Measurements from ENCODE around the gene RAB1A. TPM values are rescaled to one million over a fixed set of nuclear protein-coding genes. Genes with fewer than 3 reads are reported as not detected.

The RAB1A gene
- total and polyA plus RNA-seq, 2 of the 13 experiments (the other 11 are each of a cell fraction or from before 2014, with no cell fraction given) = 206 to 226 TPM

DNA sequence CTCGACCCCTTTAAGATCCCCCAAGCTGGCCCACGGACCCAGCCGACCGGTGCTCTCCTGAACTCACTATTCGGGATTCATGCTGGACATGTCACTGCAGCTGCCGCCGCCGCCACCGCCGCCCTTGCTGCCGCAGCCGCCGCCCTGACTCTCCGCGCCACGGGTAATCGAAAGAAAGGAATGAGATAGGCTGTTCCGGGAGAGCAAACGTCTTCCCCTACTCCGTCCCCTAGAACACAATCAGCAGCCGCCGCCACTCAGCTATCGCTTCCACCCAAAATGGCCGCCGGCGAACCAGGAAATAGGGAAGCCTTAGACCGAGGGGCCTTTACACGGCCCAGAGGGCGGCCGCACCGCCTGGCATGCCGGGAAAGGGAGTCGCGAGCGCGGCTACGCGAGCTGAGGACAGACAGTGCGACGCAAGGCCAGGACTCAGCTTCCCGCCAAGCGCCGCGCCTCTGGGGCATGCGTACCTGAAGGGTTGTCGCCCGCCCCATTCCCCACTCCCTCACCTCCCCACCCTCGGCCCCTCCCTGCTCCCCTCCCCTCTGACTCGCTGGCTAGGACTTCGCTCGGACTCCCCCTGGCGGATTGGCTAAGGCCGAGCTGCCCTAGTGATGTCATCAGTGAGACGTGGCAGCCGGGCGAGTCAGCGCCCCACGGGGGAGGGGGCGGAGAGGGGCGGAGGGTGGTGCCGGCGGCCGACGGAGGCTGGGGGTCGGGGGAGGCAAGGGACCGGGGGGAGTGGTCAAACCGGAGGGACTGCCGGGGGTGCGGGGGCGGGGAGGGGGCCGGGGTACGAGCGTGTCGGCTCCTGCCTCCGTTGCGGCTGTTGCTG is at the start of gene RAB1A (continued):
- no peak for TF ChIP-seq NCOA5 (CRISPR knock-in tag; IDR thresholded peaks at IDR 0.05)
- TF ChIP-seq, protein P1, sequence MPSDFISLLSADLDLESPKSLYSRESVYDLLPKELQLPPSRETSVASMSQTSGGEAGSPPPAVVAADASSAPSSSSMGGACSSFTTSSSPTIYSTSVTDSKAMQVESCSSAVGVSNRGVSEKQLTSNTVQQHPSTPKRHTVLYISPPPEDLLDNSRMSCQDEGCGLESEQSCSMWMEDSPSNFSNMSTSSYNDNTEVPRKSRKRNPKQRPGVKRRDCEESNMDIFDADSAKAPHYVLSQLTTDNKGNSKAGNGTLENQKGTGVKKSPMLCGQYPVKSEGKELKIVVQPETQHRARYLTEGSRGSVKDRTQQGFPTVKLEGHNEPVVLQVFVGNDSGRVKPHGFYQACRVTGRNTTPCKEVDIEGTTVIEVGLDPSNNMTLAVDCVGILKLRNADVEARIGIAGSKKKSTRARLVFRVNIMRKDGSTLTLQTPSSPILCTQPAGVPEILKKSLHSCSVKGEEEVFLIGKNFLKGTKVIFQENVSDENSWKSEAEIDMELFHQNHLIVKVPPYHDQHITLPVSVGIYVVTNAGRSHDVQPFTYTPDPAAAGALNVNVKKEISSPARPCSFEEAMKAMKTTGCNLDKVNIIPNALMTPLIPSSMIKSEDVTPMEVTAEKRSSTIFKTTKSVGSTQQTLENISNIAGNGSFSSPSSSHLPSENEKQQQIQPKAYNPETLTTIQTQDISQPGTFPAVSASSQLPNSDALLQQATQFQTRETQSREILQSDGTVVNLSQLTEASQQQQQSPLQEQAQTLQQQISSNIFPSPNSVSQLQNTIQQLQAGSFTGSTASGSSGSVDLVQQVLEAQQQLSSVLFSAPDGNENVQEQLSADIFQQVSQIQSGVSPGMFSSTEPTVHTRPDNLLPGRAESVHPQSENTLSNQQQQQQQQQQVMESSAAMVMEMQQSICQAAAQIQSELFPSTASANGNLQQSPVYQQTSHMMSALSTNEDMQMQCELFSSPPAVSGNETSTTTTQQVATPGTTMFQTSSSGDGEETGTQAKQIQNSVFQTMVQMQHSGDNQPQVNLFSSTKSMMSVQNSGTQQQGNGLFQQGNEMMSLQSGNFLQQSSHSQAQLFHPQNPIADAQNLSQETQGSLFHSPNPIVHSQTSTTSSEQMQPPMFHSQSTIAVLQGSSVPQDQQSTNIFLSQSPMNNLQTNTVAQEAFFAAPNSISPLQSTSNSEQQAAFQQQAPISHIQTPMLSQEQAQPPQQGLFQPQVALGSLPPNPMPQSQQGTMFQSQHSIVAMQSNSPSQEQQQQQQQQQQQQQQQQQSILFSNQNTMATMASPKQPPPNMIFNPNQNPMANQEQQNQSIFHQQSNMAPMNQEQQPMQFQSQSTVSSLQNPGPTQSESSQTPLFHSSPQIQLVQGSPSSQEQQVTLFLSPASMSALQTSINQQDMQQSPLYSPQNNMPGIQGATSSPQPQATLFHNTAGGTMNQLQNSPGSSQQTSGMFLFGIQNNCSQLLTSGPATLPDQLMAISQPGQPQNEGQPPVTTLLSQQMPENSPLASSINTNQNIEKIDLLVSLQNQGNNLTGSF (CRISPR knock-in tag; IDR thresholded peaks at IDR 0.05) = no peak
- TF ChIP-seq ZNF839 (CRISPR knock-in tag; IDR thresholded peaks at IDR 0.05; ENCODE audit: borderline replicate concordance) = no peak
- TF ChIP-seq MBD4 (IDR thresholded peaks at IDR 0.05; ENCODE audit: borderline replicate concordance, low read length) = no peak
- no peak for TF ChIP-seq IRX3 (CRISPR knock-in tag; IDR thresholded peaks at IDR 0.05; ENCODE audit: borderline replicate concordance, low read depth)
- no peak for TF ChIP-seq TP53 (CRISPR knock-in tag; conservative IDR thresholded peaks at IDR 0.05)
- TF ChIP-seq, protein P2, sequence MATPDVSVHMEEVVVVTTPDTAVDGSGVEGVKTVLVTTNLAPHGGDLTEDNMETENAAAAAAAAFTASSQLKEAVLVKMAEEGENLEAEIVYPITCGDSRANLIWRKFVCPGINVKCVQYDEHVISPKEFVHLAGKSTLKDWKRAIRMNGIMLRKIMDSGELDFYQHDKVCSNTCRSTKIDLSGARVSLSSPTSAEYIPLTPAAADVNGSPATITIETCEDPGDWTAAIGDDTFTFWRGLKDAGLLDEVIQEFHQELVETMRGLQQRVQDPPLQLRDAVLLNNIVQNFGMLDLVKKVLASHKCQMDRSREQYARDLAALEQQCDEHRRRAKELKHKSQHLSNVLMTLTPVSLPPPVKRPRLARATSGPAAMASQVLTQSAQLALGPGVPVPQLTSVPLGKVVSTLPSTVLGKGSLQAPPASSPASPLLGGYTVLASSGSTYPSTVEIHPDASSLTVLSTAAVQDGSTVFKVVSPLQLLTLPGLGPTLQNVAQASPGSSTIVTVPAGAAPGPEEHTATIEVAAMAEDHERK (CRISPR knock-in tag; IDR thresholded peaks at IDR 0.05; ENCODE audit: low read depth) = peak; percentile 69
- TF ChIP-seq, protein P3, sequence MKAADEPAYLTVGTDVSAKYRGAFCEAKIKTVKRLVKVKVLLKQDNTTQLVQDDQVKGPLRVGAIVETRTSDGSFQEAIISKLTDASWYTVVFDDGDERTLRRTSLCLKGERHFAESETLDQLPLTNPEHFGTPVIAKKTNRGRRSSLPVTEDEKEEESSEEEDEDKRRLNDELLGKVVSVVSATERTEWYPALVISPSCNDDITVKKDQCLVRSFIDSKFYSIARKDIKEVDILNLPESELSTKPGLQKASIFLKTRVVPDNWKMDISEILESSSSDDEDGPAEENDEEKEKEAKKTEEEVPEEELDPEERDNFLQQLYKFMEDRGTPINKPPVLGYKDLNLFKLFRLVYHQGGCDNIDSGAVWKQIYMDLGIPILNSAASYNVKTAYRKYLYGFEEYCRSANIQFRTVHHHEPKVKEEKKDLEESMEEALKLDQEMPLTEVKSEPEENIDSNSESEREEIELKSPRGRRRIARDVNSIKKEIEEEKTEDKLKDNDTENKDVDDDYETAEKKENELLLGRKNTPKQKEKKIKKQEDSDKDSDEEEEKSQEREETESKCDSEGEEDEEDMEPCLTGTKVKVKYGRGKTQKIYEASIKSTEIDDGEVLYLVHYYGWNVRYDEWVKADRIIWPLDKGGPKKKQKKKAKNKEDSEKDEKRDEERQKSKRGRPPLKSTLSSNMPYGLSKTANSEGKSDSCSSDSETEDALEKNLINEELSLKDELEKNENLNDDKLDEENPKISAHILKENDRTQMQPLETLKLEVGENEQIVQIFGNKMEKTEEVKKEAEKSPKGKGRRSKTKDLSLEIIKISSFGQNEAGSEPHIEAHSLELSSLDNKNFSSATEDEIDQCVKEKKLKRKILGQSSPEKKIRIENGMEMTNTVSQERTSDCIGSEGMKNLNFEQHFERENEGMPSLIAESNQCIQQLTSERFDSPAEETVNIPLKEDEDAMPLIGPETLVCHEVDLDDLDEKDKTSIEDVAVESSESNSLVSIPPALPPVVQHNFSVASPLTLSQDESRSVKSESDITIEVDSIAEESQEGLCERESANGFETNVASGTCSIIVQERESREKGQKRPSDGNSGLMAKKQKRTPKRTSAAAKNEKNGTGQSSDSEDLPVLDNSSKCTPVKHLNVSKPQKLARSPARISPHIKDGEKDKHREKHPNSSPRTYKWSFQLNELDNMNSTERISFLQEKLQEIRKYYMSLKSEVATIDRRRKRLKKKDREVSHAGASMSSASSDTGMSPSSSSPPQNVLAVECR (CRISPR knock-in tag; IDR thresholded peaks at IDR 0.05; ENCODE audit: borderline replicate concordance) = peak; percentile 90
- TF ChIP-seq, protein P4, sequence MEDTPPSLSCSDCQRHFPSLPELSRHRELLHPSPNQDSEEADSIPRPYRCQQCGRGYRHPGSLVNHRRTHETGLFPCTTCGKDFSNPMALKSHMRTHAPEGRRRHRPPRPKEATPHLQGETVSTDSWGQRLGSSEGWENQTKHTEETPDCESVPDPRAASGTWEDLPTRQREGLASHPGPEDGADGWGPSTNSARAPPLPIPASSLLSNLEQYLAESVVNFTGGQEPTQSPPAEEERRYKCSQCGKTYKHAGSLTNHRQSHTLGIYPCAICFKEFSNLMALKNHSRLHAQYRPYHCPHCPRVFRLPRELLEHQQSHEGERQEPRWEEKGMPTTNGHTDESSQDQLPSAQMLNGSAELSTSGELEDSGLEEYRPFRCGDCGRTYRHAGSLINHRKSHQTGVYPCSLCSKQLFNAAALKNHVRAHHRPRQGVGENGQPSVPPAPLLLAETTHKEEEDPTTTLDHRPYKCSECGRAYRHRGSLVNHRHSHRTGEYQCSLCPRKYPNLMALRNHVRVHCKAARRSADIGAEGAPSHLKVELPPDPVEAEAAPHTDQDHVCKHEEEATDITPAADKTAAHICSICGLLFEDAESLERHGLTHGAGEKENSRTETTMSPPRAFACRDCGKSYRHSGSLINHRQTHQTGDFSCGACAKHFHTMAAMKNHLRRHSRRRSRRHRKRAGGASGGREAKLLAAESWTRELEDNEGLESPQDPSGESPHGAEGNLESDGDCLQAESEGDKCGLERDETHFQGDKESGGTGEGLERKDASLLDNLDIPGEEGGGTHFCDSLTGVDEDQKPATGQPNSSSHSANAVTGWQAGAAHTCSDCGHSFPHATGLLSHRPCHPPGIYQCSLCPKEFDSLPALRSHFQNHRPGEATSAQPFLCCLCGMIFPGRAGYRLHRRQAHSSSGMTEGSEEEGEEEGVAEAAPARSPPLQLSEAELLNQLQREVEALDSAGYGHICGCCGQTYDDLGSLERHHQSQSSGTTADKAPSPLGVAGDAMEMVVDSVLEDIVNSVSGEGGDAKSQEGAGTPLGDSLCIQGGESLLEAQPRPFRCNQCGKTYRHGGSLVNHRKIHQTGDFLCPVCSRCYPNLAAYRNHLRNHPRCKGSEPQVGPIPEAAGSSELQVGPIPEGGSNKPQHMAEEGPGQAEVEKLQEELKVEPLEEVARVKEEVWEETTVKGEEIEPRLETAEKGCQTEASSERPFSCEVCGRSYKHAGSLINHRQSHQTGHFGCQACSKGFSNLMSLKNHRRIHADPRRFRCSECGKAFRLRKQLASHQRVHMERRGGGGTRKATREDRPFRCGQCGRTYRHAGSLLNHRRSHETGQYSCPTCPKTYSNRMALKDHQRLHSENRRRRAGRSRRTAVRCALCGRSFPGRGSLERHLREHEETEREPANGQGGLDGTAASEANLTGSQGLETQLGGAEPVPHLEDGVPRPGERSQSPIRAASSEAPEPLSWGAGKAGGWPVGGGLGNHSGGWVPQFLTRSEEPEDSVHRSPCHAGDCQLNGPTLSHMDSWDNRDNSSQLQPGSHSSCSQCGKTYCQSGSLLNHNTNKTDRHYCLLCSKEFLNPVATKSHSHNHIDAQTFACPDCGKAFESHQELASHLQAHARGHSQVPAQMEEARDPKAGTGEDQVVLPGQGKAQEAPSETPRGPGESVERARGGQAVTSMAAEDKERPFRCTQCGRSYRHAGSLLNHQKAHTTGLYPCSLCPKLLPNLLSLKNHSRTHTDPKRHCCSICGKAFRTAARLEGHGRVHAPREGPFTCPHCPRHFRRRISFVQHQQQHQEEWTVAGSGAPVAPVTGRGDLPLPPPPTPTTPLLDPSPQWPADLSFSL (CRISPR knock-in tag; IDR thresholded peaks at IDR 0.05) = no peak
- TF ChIP-seq HIVEP1 (CRISPR knock-in tag; IDR thresholded peaks at IDR 0.05) = peak; percentile 90
